ENCODE measurements around the gene PDGFD. TPM values are rescaled to one million over a fixed set of nuclear protein-coding genes. Genes with fewer than 3 reads are reported as not detected.

The PDGFD gene
- polyA plus RNA-seq, 1 donor from 2014 or later = 1.0 TPM

GRCh38 chr11:104199053-104199452 lies 35.1 kb upstream of the PDGFD start:
- H3K36me3 ChIP-seq (ENCODE audit: insufficient read depth, low read length) = no peaks in the 10 kb centered on the region
- H3K9me3 ChIP-seq (ENCODE audit: low read length) = no peaks in the 10 kb centered on the region
- no peaks in the 10 kb centered on the region for H3K9me2 ChIP-seq (ENCODE audit: insufficient read depth, low read length)
- no peaks in the 10 kb centered on the region for H3F3A ChIP-seq (ENCODE audit: insufficient read depth, low read length, poor library complexity, severe bottlenecking)
- H3K79me2 ChIP-seq (replicated peaks; ENCODE audit: insufficient read depth, low read length) = no peaks in the 10 kb centered on the region
- H4K20me1 ChIP-seq (ENCODE audit: insufficient read depth) = no peaks in the 10 kb centered on the region
- H3K27me3 ChIP-seq (ENCODE audit: insufficient read depth, low read depth, low read length) = no peaks in the 10 kb centered on the region
- no peak overlapping the region for H2AFZ ChIP-seq (ENCODE audit: low read depth, low read length)
- no peak overlapping the region for H3K4me3 ChIP-seq (ENCODE audit: low read length)
- TF ChIP-seq, protein P1, sequence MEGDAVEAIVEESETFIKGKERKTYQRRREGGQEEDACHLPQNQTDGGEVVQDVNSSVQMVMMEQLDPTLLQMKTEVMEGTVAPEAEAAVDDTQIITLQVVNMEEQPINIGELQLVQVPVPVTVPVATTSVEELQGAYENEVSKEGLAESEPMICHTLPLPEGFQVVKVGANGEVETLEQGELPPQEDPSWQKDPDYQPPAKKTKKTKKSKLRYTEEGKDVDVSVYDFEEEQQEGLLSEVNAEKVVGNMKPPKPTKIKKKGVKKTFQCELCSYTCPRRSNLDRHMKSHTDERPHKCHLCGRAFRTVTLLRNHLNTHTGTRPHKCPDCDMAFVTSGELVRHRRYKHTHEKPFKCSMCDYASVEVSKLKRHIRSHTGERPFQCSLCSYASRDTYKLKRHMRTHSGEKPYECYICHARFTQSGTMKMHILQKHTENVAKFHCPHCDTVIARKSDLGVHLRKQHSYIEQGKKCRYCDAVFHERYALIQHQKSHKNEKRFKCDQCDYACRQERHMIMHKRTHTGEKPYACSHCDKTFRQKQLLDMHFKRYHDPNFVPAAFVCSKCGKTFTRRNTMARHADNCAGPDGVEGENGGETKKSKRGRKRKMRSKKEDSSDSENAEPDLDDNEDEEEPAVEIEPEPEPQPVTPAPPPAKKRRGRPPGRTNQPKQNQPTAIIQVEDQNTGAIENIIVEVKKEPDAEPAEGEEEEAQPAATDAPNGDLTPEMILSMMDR (IDR thresholded peaks at IDR 0.05; ENCODE audit: poor library complexity, severe bottlenecking) = no peak
- TF ChIP-seq EP300 (conservative IDR thresholded peaks at IDR 0.05; ENCODE audit: poor library complexity, severe bottlenecking) (no peak), RAD21 (conservative IDR thresholded peaks at IDR 0.05) (no peak), MXI1 (conservative IDR thresholded peaks at IDR 0.05; ENCODE audit: poor library complexity, severe bottlenecking) (no peak), POLR2AphosphoS5 (IDR thresholded peaks at IDR 0.05) (no peak), TAF1 (IDR thresholded peaks at IDR 0.05; ENCODE audit: low read depth) (no peak), EZH2 (IDR thresholded peaks at IDR 0.05; ENCODE audit: borderline replicate concordance, insufficient read depth, low read length, poor library complexity, severe bottlenecking) (no peak), SMC3 (conservative IDR thresholded peaks at IDR 0.05; ENCODE audit: poor library complexity) (no peak)
- TF ChIP-seq, protein P2, sequence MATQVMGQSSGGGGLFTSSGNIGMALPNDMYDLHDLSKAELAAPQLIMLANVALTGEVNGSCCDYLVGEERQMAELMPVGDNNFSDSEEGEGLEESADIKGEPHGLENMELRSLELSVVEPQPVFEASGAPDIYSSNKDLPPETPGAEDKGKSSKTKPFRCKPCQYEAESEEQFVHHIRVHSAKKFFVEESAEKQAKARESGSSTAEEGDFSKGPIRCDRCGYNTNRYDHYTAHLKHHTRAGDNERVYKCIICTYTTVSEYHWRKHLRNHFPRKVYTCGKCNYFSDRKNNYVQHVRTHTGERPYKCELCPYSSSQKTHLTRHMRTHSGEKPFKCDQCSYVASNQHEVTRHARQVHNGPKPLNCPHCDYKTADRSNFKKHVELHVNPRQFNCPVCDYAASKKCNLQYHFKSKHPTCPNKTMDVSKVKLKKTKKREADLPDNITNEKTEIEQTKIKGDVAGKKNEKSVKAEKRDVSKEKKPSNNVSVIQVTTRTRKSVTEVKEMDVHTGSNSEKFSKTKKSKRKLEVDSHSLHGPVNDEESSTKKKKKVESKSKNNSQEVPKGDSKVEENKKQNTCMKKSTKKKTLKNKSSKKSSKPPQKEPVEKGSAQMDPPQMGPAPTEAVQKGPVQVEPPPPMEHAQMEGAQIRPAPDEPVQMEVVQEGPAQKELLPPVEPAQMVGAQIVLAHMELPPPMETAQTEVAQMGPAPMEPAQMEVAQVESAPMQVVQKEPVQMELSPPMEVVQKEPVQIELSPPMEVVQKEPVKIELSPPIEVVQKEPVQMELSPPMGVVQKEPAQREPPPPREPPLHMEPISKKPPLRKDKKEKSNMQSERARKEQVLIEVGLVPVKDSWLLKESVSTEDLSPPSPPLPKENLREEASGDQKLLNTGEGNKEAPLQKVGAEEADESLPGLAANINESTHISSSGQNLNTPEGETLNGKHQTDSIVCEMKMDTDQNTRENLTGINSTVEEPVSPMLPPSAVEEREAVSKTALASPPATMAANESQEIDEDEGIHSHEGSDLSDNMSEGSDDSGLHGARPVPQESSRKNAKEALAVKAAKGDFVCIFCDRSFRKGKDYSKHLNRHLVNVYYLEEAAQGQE (IDR thresholded peaks at IDR 0.05; ENCODE audit: borderline replicate concordance) = no peak
- H3K9ac ChIP-seq (ENCODE audit: low read length) = no peak overlapping the region
- H3K4me2 ChIP-seq (ENCODE audit: low read length) = no peak overlapping the region
- no peak overlapping the region for H3K27ac ChIP-seq (ENCODE audit: low read length)

DNA sequence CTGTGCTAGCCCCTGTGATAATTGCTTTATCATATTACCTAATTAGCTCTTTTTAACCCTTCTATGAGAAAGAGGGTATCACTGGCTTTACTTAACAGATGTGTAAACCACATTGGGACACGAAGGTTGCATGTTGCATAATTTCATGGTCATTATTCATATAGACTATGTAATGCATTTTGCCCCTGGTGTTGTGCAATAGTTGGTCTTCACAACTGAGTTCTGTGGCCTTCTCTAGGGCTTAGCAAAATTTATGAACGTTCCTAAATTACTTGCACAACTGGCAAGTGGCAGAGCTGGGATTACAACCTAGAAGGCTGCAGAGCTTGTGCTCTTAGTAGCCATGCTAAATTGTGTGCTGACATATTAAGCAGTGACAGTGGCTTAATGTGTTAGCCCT lies 34.6 kb upstream of the PDGFD start:
- no peak overlapping the region for H2AFZ ChIP-seq (ENCODE audit: low read depth, low read length)
- TF ChIP-seq EZH2 (IDR thresholded peaks at IDR 0.05; ENCODE audit: borderline replicate concordance, insufficient read depth, low read length, poor library complexity, severe bottlenecking) (no peak), MXI1 (conservative IDR thresholded peaks at IDR 0.05; ENCODE audit: poor library complexity, severe bottlenecking) (no peak), EP300 (conservative IDR thresholded peaks at IDR 0.05; ENCODE audit: poor library complexity, severe bottlenecking) (no peak), RAD21 (conservative IDR thresholded peaks at IDR 0.05) (no peak), SMC3 (conservative IDR thresholded peaks at IDR 0.05; ENCODE audit: poor library complexity) (no peak), TAF1 (IDR thresholded peaks at IDR 0.05; ENCODE audit: low read depth) (no peak), POLR2AphosphoS5 (IDR thresholded peaks at IDR 0.05) (no peak)
- TF ChIP-seq, protein P2 (IDR thresholded peaks at IDR 0.05; ENCODE audit: borderline replicate concordance) = no peak
- no peaks in the 10 kb centered on the region for H4K20me1 ChIP-seq (ENCODE audit: insufficient read depth)
- H3K9ac ChIP-seq (ENCODE audit: low read length) = no peak overlapping the region
- H3K27ac ChIP-seq (ENCODE audit: low read length) = no peak overlapping the region
- no peaks in the 10 kb centered on the region for H3K9me2 ChIP-seq (ENCODE audit: insufficient read depth, low read length)
- no peak overlapping the region for H3K4me2 ChIP-seq (ENCODE audit: low read length)
- no peaks in the 10 kb centered on the region for H3K27me3 ChIP-seq (ENCODE audit: insufficient read depth, low read depth, low read length)
- H3K79me2 ChIP-seq (replicated peaks; ENCODE audit: insufficient read depth, low read length) = no peaks in the 10 kb centered on the region
- H3K9me3 ChIP-seq (ENCODE audit: low read length) = no peaks in the 10 kb centered on the region
- no peak overlapping the region for H3K4me3 ChIP-seq (ENCODE audit: low read length)
- no peaks in the 10 kb centered on the region for H3F3A ChIP-seq (ENCODE audit: insufficient read depth, low read length, poor library complexity, severe bottlenecking)
- no peaks in the 10 kb centered on the region for H3K36me3 ChIP-seq (ENCODE audit: insufficient read depth, low read length)

Data from neural cell (in vitro differentiated cells).